Measurements from ENCODE around the gene ITGA7.

Gene ITGA7

GRCh38 chr12:55715169-55715764 is 7.6 kb upstream of the ITGA7 start:
- H3K36me3 ChIP-seq (ENCODE audit: insufficient read depth, low read length), result no peaks in the 10 kb centered on the region
- H3K9me3 ChIP-seq (replicated peaks; ENCODE audit: low read length), result no peaks in the 10 kb centered on the region
- peak overlapping the region; percentile 77 for H3K4me3 ChIP-seq (ENCODE audit: low read length)
- peaks cover 71% of the 10 kb centered on the region for H3K4me1 ChIP-seq (ENCODE audit: control insufficient read depth, insufficient read depth, low read length)
- H3K27me3 ChIP-seq (ENCODE audit: control insufficient read depth, insufficient read depth, low read length), result no peaks in the 10 kb centered on the region
- H3K9ac ChIP-seq (ENCODE audit: low read depth, low read length), result peak overlapping the region; percentile 90
- peak overlapping the region; percentile 89 for H3K4me2 ChIP-seq (ENCODE audit: low read length)

- H3K9ac ChIP-seq (ENCODE audit: low read depth, low read length), result peak overlapping the region; percentile 24
- H3K27me3 ChIP-seq (ENCODE audit: control insufficient read depth, insufficient read depth, low read length), result no peaks in the 10 kb centered on the region
- H3K4me1 ChIP-seq (ENCODE audit: control insufficient read depth, insufficient read depth, low read length), result peaks cover 59% of the 10 kb centered on the region
- no peak overlapping the region for H3K4me3 ChIP-seq (ENCODE audit: low read length)
- no peaks in the 10 kb centered on the region for H3K9me3 ChIP-seq (replicated peaks; ENCODE audit: low read length)
- no peaks in the 10 kb centered on the region for H3K36me3 ChIP-seq (ENCODE audit: insufficient read depth, low read length)
- peak overlapping the region; percentile 42 for H3K4me2 ChIP-seq (ENCODE audit: low read length)
Observed at GRCh38 chr12:55713721-55714120, 6.0 kb upstream of the ITGA7 start.

DNA sequence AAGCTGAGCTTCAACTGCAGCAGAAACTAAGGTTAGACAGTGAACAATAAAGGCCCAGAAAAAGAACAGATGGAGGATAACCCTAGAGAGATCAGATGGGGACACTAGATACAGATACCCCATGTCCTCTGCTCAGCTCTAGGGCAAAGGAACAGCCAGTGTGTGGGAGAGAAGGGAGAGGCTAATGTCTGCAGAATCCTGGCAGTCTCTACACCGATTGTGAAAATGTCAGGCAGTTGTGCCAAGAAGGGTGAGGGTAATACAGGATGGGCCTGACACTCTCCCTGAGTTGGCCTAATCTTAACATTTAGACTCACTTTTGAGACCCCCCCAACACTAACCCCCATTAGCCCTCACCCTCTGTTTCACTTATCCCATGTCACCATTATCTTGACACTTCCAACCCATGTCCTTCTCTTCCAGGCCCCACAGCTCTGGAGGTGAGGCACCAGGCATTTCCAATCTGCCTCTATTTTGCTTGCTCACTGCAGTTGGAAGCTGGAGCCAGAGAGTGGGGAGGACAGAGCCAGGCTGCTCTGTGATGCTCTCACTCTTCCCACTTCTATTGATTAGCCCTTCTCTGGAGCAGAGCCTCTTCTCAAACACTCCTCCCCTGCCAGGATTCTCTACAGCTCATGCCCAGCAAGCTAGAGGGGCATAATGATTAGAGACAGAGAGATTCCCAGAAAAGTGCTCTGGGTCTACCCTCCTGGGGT is 5.2 kb upstream of the ITGA7 start:
- no peaks in the 10 kb centered on the region for H3K27me3 ChIP-seq (ENCODE audit: control insufficient read depth, insufficient read depth, low read length)
- H3K4me1 ChIP-seq (ENCODE audit: control insufficient read depth, insufficient read depth, low read length), result peaks cover 56% of the 10 kb centered on the region
- H3K4me3 ChIP-seq (ENCODE audit: low read length), result no peak overlapping the region
- H3K9me3 ChIP-seq (replicated peaks; ENCODE audit: low read length), result no peaks in the 10 kb centered on the region
- no peaks in the 10 kb centered on the region for H3K36me3 ChIP-seq (ENCODE audit: insufficient read depth, low read length)
- peak overlapping the region; percentile 19 for H3K9ac ChIP-seq (ENCODE audit: low read depth, low read length)
- peak overlapping the region; percentile 42 for H3K4me2 ChIP-seq (ENCODE audit: low read length)

GRCh38 chr12:55711786-55712553 is 4.3 kb upstream of the ITGA7 start:
- H3K36me3 ChIP-seq (ENCODE audit: insufficient read depth, low read length), result no peaks in the 10 kb centered on the region
- H3K9ac ChIP-seq (ENCODE audit: low read depth, low read length), result no peak overlapping the region
- no peak overlapping the region for H3K4me2 ChIP-seq (ENCODE audit: low read length)
- H3K4me3 ChIP-seq (ENCODE audit: low read length), result no peak overlapping the region
- no peaks in the 10 kb centered on the region for H3K9me3 ChIP-seq (replicated peaks; ENCODE audit: low read length)
- H3K27me3 ChIP-seq (ENCODE audit: control insufficient read depth, insufficient read depth, low read length), result no peaks in the 10 kb centered on the region
- peaks cover 49% of the 10 kb centered on the region for H3K4me1 ChIP-seq (ENCODE audit: control insufficient read depth, insufficient read depth, low read length)

DNA sequence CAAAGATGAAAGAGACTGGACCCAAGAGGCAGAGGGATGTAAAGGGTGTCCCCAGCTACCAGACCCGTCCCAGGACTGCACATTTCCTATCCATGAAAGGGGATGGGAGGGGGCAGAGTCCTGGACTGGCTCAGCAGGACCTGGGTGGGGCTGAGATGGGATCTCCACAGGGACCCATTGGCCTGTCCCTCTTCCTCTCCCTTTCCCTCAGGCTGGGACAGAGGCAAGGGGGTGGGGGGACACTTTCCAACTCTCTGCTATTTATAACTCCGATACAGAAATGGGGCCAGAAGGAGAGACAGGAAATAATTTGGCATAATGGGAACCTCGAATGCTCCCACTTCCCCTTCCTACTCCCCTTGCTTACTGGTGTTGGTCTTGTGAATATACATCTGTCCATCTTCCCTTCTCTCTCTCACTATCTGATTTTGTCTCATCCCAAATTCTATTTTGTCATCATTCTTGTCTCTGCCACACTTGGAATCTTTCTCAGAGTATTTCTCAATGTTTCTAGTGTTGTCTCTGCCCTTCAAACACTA is 1.1 kb upstream of the ITGA7 start:
- H3K4me1 ChIP-seq (ENCODE audit: control insufficient read depth, insufficient read depth, low read length), result peaks cover 58% of the 10 kb centered on the region

DNA sequence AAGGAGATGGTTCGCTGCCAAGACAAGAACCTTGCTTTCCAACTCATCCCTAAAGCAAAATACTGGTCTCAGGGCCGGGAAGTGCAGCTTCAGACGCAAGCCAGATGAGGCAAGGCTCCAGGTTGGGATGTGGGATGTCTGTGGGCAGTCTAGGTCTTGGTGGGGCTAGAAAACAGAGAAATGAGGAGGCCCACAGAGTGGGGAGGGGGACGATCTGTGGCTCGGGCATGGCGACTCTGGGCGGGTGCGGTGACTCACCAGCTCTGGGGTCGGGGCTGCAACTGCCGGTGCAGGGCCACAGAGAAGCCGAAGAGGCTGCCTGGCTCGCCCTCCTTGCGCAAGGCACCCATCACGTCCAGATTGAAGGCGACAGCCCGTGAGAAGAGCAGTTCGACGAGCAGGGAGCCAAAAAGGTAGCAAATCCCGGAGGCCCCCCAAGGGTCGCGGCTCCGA is 459 bp downstream of the ITGA7 start:
- H3K4me2 ChIP-seq (ENCODE audit: low read length), result peak overlapping the region; percentile 92
- no peaks in the 10 kb centered on the region for H3K36me3 ChIP-seq (ENCODE audit: insufficient read depth, low read length)
- H3K9me3 ChIP-seq (replicated peaks; ENCODE audit: low read length), result no peaks in the 10 kb centered on the region
- peak overlapping the region; percentile 84 for H3K4me3 ChIP-seq (ENCODE audit: low read length)
- H3K4me1 ChIP-seq (ENCODE audit: control insufficient read depth, insufficient read depth, low read length), result peaks cover 55% of the 10 kb centered on the region
- no peaks in the 10 kb centered on the region for H3K27me3 ChIP-seq (ENCODE audit: control insufficient read depth, insufficient read depth, low read length)
- H3K9ac ChIP-seq (ENCODE audit: low read depth, low read length), result peak overlapping the region; percentile 52

More for the DNA sequence above, 1.1 kb upstream of the ITGA7 start:
- H3K4me3 ChIP-seq (ENCODE audit: low read length), result peak overlapping the region; percentile 84
- H3K4me2 ChIP-seq (ENCODE audit: low read length), result peak overlapping the region; percentile 92
- H3K36me3 ChIP-seq (ENCODE audit: insufficient read depth, low read length), result no peaks in the 10 kb centered on the region
- no peaks in the 10 kb centered on the region for H3K27me3 ChIP-seq (ENCODE audit: control insufficient read depth, insufficient read depth, low read length)
- no peaks in the 10 kb centered on the region for H3K9me3 ChIP-seq (replicated peaks; ENCODE audit: low read length)
- H3K9ac ChIP-seq (ENCODE audit: low read depth, low read length), result no peak overlapping the region

DNA sequence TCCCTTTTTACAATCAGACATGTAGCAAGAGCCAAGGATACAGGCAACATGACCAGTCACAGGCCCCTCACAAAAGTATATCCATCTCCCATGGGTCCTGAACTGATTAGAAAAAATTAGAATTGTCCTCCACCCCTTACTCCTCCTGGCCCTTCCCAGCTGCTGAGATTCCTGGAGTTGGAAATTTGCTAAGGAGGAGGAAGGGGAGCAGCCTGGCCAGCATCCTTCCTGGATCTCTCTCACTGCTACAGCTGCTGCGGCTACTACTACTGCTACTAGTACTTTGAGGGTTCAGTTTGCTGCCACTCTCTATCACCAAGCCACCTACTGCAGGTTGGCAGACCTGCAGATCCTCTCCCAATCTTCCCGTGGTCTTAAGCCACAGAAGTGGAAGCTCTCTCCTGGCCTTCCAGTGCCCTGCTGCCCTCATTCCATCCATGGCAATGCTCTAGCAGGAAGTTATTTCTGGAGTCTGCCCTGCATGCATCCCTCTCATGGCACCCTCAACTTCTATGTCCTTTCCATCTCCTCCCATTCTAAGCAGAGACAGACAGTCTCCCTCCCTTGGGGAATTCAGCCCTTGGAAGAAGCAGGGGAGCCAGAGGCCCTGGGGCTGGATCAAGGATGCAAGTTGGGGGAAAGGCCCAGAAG is 1.0 kb downstream of the ITGA7 start:
- Histone ChIP-seq H3K36me3 (ENCODE audit: insufficient read depth, low read length) (no peaks in the 10 kb centered on the region), H3K27me3 (ENCODE audit: control insufficient read depth, insufficient read depth, low read length) (no peaks in the 10 kb centered on the region), H3K4me3 (ENCODE audit: low read length) (peak overlapping the region; percentile 84), H3K4me2 (ENCODE audit: low read length) (peak overlapping the region; percentile 92), H3K9ac (ENCODE audit: low read depth, low read length) (peak overlapping the region; percentile 52), H3K9me3 (replicated peaks; ENCODE audit: low read length) (no peaks in the 10 kb centered on the region), H3K4me1 (ENCODE audit: control insufficient read depth, insufficient read depth, low read length) (peaks cover 49% of the 10 kb centered on the region)

- peak overlapping the region; percentile 84 for H3K4me3 ChIP-seq (ENCODE audit: low read length)
- H3K36me3 ChIP-seq (ENCODE audit: insufficient read depth, low read length), result no peaks in the 10 kb centered on the region
- peaks cover 53% of the 10 kb centered on the region for H3K4me1 ChIP-seq (ENCODE audit: control insufficient read depth, insufficient read depth, low read length)
- no peaks in the 10 kb centered on the region for H3K27me3 ChIP-seq (ENCODE audit: control insufficient read depth, insufficient read depth, low read length)
- H3K9me3 ChIP-seq (replicated peaks; ENCODE audit: low read length), result no peaks in the 10 kb centered on the region
- H3K4me2 ChIP-seq (ENCODE audit: low read length), result peak overlapping the region; percentile 92
- peak overlapping the region; percentile 52 for H3K9ac ChIP-seq (ENCODE audit: low read depth, low read length)
Observed at GRCh38 chr12:55705782-55706402, 1.8 kb downstream of the ITGA7 start.

- Histone ChIP-seq H3K9ac (ENCODE audit: low read depth, low read length) (peak overlapping the region; percentile 11), H3K36me3 (ENCODE audit: insufficient read depth, low read length) (no peaks in the 10 kb centered on the region), H3K27me3 (ENCODE audit: control insufficient read depth, insufficient read depth, low read length) (no peaks in the 10 kb centered on the region), H3K4me1 (ENCODE audit: control insufficient read depth, insufficient read depth, low read length) (peaks cover 61% of the 10 kb centered on the region), H3K4me2 (ENCODE audit: low read length) (peak overlapping the region; percentile 92), H3K9me3 (replicated peaks; ENCODE audit: low read length) (no peaks in the 10 kb centered on the region), H3K4me3 (ENCODE audit: low read length) (peak overlapping the region; percentile 84)
Observed at GRCh38 chr12:55704824-55705718, 2.6 kb downstream of the ITGA7 start.

Measured in skeletal muscle satellite cell (primary cell).